Sigmoid colon (tissue), 3 donors: ENCODE data around the gene SEMA4A.

Experiments used
- POLR2A ChIP-seq, 2 donors: fragments of 450-650 bp; IDR thresholded peaks; one replicate each; pipeline ENCODE4 v1.6.1; 2016; ENCODE audit warnings: antibody characterized with exemption in 2 of 2, mild to moderate bottlenecking in 2 of 2, moderate library complexity in 2 of 2
- TF ChIP-seq, protein P1 (sequence below), 4 experiments: fragments of 450-650 bp in 3 of 4; fragments of 200-600 bp in 1 of 4; IDR thresholded peaks; one replicate each; pipeline ENCODE4 v1.5.1; 2016 to 2019; ENCODE audit warnings: antibody characterized with exemption in 4 of 4, mild to moderate bottlenecking in 3 of 4, moderate library complexity in 2 of 4

DNA sequence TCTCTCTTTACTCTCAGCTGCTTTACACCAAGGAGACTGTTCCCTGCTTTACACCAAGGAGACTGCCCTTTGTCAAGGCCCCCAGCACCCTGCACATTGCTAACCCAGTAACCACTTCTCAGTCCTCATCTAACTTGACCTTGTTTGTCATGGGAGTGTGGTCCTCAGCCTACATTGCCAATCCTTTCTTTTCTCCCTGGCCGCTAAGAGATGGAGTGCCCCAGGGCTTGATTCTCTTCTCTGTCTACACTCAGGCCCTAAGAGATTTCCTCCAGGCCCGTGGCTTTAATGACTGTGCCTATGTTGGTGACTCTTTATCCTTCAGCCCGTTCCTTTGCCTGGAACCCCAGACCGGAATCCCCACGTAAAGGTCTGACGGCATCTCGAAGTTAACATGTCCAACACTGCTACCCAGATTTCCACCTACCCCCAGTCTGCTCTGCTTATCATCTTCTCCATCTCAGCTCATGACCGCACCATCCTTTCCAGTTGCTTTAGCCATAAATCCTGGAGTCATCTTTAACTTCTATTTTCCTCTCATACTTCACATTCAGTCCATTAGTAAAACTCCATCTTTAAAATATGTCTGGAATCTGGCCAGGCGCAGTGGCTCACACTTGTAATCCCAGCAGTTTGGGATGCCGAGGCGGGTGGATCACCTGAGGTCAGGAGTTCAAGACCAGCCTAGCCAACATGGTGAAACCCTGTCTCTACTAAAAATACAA lies 9.5 kb upstream of the SEMA4A start:
- TF ChIP-seq, protein P1, sequence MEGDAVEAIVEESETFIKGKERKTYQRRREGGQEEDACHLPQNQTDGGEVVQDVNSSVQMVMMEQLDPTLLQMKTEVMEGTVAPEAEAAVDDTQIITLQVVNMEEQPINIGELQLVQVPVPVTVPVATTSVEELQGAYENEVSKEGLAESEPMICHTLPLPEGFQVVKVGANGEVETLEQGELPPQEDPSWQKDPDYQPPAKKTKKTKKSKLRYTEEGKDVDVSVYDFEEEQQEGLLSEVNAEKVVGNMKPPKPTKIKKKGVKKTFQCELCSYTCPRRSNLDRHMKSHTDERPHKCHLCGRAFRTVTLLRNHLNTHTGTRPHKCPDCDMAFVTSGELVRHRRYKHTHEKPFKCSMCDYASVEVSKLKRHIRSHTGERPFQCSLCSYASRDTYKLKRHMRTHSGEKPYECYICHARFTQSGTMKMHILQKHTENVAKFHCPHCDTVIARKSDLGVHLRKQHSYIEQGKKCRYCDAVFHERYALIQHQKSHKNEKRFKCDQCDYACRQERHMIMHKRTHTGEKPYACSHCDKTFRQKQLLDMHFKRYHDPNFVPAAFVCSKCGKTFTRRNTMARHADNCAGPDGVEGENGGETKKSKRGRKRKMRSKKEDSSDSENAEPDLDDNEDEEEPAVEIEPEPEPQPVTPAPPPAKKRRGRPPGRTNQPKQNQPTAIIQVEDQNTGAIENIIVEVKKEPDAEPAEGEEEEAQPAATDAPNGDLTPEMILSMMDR (IDR thresholded peaks at IDR 0.05) = no peak
- no peak for TF ChIP-seq POLR2A (IDR thresholded peaks at IDR 0.05)
